Fibroblast of peridontal ligament (primary cell): Measurements from ENCODE around the gene CDRT4.

Experiments used
- DNase-seq: peaks from one replicate; pipeline ENCODE4 v3.0.0-alpha.2; 2010; ENCODE audit errors: extremely low read depth

CDRT4 gene

GRCh38 chr17:15431766-15432165 lies 35.7 kb downstream of the CDRT4 start:
- no peak for DNase-seq

GRCh38 chr17:15431196-15431595 lies 36.2 kb downstream of the CDRT4 start:
- no peak for DNase-seq

- no peak for DNase-seq
These were observed 42.9 kb downstream of the CDRT4 start for GRCh38 chr17:15424521-15424920.

GRCh38 chr17:15422392-15422965 lies 44.9 kb downstream of the CDRT4 start:
- DNase-seq: no peak

GRCh38 chr17:15418781-15419180 lies 48.6 kb downstream of the CDRT4 start:
- no peak for DNase-seq

GRCh38 chr17:15414532-15415306 lies 52.7 kb downstream of the CDRT4 start:
- no peak for DNase-seq

GRCh38 chr17:15413101-15413771 lies 54.2 kb downstream of the CDRT4 start:
- DNase-seq: no peak

- no peak for DNase-seq
These were observed 54.8 kb downstream of the CDRT4 start for GRCh38 chr17:15412606-15413005.

GRCh38 chr17:15411384-15412198 lies 55.8 kb downstream of the CDRT4 start:
- peak; percentile 31 for DNase-seq

- DNase-seq: peak; percentile 98
These were observed 57.6 kb downstream of the CDRT4 start for GRCh38 chr17:15409721-15410250.

GRCh38 chr17:15408803-15409202 lies 58.6 kb downstream of the CDRT4 start:
- no peak for DNase-seq

GRCh38 chr17:15406081-15406480 lies 61.3 kb downstream of the CDRT4 start:
- DNase-seq: no peak

- DNase-seq: no peak
These were observed 62.4 kb downstream of the CDRT4 start for GRCh38 chr17:15405058-15405415.

GRCh38 chr17:15404106-15405057 lies 63.0 kb downstream of the CDRT4 start:
- DNase-seq: peak; percentile 19

GRCh38 chr17:15403276-15403939 lies 64.0 kb downstream of the CDRT4 start:
- no peak for DNase-seq

- DNase-seq: no peak
These were observed 68.0 kb downstream of the CDRT4 start for GRCh38 chr17:15399443-15399842.

- peak; percentile 21 for DNase-seq
These were observed 68.6 kb downstream of the CDRT4 start for GRCh38 chr17:15398736-15399331.

- DNase-seq: peak; percentile 21
These were observed 69.1 kb downstream of the CDRT4 start for GRCh38 chr17:15398291-15398690.

GRCh38 chr17:15397620-15398019 lies 69.8 kb downstream of the CDRT4 start:
- DNase-seq: no peak

- DNase-seq: no peak
These were observed 72.3 kb downstream of the CDRT4 start for GRCh38 chr17:15395091-15395490.
